Measurements from ENCODE around the gene PAK1IP1. TPM values are rescaled to one million over a fixed set of nuclear protein-coding genes. Genes with fewer than 3 reads are reported as not detected.
"Not testable (repeated sequence)": the region's sequence is repeated elsewhere in the genome, so short reads cannot be mapped to it uniquely, and the experiment has no call there.

Gene PAK1IP1
- total RNA-seq, 2 donors from 2014 or later: 9.0 to 14.9 TPM

DNA sequence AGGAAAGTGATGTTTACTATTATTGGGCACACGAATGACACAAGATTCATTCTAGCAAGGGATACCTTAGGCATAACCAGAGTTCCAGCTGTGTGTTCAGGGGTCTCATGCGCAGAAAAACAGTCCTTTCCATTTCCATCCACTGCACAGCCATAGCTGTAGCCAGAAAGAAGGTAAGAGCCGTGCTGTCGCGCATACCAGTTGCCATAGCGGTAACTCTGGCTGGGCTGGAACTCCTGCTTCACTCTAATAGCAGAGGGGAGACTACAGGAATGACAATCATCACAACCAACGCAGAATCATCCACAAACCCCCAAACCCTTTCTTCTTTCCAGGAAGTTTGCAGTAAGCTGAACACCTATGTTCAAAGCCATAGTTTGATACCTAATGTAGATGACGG is 7.9 kb upstream of the PAK1IP1 start:
- ATAC-seq: no peak
- DNase-seq: no peak
- intact Hi-C loops (cut with DNase I): no loop called here

DNA sequence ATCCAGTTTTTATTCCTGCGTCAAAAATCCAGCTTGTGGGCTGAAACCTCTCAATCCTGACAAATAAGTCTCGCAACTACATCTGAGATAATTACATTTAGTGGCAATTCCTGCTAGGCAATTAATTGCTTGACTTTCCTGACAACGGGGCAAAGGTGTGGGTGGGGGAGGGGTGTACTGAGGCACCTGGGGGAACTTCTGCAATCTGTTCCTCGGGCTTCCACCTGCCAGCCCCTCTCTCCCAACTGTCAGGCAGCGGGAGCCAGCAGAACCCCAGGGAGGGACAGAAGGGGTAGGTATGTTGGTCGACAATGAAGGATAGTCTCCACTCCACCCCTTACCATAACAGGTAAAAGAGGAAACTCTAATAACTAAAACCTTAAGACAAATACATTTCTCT is 7.2 kb upstream of the PAK1IP1 start:
- DNase-seq: no peak
- intact Hi-C loops (cut with DNase I): no loop called here
- ATAC-seq: no peak

DNA sequence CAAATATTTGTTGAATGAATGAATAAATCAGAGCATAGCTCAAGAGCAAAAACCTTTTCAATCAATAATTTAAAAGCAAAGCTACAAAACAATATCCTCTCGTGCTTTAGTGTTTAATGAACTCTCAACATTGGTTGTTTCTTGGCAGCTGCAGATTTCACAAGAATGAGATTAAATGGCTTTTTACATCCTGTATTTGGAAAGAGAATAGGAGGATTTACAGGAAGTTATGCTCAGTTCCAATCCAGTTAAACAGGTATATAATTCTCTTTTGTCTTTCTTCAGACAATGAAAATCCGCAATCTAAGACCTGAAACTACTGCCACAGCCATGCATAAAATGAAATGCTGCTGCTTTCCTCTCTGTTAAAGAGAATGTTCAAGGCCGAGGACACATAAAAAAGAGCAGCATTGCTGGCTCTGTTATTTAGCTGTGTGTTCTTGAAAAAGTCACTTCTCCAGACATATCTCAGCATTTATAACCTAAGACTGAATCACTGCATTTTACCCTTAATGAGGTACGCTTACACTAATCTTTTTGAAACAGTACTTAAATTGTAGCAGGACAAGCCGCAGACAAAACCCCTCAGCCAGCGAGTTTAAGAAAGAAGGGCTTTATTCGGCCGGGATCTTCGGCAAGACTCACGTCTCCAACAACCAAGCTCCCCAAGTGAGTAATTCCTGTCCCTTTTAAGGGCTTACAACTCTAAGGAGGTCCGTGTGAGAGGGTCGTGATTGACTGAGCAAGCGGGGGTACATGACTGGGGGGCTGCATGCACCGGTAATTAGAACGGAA is 3.9 kb upstream of the PAK1IP1 start:
- intact Hi-C loops (cut with DNase I): loop anchor here in 1 of 2 donors (5.0 kb wide), 1 partner anchor 179 kb away; no protein-coding TSS in a partner anchor
- DNase-seq (no peak), ATAC-seq (no peak)

DNA sequence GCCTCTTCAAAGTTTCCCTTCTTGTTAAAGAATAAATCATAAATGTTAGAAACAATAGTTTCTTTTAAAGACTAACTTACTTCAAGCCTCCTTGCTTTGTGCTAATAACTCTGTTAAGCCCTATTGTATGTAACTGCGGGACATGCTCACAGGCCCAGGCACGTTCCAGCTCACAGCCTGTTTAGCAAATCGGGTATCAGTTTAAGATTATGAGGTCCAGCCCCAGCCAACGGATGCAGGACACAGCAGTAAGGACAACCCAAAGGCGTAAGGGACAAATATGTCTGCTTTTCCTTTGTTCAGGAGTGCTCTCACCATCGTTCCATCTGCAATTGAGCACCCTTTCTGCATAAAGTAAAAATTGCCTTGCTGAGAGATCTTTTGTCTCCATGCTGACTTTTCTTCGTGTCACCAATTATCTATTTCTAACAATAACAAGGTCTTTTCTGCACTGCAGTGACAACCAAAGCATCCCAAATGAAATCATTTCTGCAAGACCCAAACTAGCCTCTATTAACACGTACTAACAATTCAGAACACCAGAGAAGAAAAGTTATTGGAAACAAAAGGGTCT is 1.7 kb upstream of the PAK1IP1 start:
- intact Hi-C loops (cut with DNase I): loop anchor here in 1 of 2 donors (5.0 kb wide), 1 partner anchor 181 kb away; no protein-coding TSS in a partner anchor
- no peak for ATAC-seq
- DNase-seq: no peak

DNA sequence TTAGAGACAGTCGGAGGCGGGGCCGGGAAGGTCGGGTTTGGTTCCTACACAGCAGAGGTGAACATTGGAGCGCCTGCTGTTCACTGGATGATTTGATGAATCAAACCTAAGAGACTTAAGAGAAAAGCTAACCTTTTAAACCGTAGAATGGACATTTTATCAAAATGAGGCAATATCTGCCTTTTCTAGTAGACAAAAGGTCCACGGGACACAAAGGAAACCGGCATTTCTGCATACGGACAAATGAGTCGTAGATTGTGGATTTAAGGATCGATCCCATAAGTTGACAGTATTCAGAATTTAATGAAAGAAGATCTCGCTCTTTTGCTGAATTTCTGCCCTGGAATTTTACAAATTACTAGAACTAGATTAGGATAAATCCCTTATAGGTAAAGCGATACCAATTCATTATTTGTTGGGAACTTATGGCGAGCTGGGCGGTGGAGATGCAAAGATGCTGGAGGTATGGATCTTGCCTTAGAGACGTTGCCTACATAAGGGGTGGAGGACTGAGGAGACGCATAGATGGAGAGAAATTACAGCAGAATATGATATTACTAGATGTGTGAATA is 400 bp downstream of the PAK1IP1 start:
- DNase-seq (no peak), ATAC-seq (no peak)
- intact Hi-C loops (cut with DNase I): loop anchor here in 1 of 2 donors (2.0 kb wide), 2 partner anchors 28 to 52 kb away; partner anchors contain the start of genes TMEM14B and TMEM14C

DNA sequence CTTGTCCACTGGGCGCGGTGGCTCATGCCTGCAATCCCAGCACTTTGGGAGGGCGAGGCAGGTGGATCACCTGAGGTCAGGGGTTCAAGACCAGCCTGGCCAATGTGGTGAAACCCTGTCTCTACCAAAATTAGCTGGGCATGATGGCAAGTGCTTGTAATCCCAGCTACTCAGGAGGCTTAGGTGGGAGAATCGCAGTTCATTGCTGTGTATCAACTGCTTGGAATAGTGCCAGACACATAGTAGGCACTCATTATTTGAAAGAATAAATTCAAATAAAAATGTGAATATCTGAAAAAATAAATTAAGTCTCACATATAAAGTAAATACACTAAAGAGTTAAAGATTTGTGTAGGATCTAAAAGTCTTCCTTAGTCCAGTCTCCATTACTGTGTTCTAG is 1.9 kb downstream of the PAK1IP1 start:
- DNase-seq: no peak
- ATAC-seq: no peak
- intact Hi-C loops (cut with DNase I): no loop called here

DNA sequence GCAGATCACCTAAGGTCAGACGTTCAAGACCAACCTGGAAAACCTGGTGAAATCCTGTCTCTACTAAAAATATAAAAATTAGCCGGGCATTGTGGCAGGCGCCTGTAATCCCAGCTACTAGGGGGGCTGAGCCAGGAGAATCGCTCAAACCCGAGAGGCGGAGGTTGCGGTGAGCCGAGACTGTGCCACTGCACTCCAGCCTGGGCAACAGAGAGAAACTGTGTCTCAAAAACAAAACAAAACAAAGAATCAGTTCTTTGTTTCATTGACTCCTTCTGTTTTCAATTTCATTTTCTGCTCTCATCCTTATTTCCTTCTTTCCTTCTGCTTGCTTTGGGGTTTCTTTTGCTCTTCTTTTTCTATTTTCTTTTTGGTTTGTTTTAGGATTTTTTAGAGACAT is 19.2 kb downstream of the PAK1IP1 start:
- DNase-seq (no peak), ATAC-seq (no peak)
- intact Hi-C loops (cut with DNase I): no loop called here

DNA sequence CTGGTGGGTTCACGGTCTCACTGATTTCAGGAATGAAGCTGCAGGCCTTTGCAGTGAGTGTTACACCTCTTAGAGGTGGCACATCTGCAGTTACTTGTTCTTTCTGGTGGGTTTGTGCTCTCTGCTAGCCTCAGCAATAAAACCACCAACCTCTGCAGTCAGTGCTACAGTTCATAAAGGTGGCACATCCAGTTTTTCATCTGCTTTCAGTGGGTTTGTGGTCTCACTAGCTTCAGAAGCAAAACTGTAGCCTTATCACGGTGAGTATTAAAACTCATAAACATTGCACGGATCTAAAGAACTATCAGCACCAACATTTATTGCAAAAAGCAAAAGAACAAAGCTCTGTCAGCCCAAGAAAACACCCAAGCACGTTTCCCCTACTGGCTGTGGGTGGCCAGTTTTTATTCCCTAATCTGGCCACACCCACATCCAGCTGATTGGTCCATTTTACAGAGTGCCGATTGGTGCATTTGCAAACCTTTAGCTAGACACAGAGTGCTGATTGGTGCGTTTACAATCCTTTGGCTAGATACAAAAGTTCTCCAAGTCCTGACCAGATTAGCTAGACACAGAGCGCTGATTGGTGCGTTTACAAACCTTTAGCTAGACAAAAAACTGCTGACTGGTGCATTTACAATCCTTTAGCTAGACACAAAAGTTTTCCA is 24.7 kb downstream of the PAK1IP1 start:
- DNase-seq: no peak
- intact Hi-C loops (cut with DNase I): no loop called here
- no peak for ATAC-seq

DNA sequence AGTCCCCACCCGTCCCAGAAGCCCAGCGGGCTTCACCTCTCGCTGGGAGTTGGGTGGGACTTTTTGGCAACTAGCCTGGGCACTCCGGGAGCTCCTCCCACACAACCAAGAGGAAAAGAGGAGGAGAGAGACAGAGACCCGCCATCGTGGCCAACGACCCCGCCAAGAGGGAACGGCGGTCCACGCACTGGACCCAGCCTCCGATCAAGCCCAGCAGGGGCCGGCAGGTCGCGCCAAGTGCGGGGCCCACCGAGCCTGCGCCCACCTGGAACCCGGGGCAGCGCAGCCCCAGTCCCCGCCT is 25.1 kb downstream of the PAK1IP1 start:
- peak in 1 of 2 donors; percentile 2 for ATAC-seq
- intact Hi-C loops (cut with DNase I): no loop called here
- peak; percentile 54 for DNase-seq

DNA sequence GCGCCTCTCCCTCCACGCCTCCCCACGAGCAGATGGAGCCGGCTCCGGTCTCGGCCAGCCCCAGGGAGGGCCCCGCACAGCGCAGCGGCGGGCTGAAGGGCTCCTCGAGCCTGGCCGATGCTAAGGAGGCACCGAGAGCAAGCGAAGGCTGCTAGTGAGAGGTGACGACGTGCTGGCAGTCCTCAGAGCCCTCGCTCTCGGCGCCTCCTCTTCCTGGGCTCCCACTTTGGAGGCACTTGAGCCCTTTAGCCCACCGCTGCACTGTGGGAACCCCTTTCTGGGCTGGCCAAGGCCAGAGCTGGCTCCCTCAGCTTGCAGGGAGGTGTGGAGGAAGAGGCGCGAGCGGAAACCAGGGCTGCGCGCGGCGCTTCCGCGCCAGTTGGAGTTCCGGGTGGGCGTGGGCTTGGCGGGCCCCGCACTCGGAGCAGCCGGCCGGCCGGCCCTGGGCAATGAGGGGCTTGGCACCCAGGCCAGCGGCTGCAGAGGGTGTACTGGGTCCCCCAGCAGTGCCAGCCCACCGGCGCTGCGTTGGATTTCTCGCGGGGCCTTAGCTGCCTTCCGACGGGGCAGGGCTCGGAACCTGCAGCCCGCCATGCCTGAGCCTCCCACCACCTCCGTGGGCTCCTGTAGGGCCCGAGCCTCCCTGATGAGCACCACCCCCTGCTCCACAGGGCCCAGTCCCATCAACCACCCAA is 25.6 kb downstream of the PAK1IP1 start:
- ATAC-seq (peak in 1 of 2 donors; percentile 23), DNase-seq (peak; percentile 66)
- intact Hi-C loops (cut with DNase I): no loop called here

DNA sequence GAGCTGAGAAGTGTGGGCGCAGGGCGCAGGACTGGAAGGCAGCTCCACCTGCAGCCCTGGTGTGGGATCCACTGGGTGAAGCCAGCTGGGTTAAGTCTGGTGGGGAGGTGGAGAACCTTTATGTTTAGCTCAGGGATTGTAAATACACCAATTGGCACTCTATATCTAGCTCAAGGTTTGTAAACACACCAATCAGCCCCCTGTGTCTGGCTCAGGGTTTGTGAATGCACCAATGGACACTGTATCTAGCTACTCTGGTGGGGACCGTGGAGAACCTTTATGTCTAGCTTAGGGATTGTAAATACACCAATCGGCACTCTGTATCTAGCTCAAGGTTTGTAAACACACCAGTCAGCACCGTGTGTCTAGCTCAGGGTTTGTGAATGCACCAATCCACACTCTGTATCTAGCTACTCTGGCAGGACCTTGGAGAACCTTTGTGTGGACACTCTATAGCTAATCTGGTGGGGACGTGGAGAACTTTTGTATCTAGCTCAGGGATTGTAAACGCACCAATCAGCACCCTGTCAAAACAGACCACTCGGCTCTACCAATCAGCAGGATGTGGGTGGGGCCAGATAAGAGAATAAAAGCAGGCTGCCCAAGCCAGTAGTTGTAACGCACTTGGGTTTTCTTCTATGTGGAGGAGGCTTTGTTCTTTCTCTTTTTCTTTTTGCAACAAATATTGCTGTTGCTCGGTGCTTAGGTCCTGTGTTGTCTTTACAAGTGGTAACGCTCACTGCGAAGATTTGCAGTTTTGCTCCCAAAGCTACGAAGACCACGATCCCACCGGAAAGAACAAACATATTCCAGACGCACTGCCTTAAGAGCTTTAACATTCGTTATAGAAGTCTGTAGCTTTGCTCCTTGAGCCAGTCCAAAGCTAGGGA is 26.4 kb downstream of the PAK1IP1 start:
- DNase-seq; intact Hi-C loops (cut with DNase I); ATAC-seq: not testable (repeated sequence)

DNA sequence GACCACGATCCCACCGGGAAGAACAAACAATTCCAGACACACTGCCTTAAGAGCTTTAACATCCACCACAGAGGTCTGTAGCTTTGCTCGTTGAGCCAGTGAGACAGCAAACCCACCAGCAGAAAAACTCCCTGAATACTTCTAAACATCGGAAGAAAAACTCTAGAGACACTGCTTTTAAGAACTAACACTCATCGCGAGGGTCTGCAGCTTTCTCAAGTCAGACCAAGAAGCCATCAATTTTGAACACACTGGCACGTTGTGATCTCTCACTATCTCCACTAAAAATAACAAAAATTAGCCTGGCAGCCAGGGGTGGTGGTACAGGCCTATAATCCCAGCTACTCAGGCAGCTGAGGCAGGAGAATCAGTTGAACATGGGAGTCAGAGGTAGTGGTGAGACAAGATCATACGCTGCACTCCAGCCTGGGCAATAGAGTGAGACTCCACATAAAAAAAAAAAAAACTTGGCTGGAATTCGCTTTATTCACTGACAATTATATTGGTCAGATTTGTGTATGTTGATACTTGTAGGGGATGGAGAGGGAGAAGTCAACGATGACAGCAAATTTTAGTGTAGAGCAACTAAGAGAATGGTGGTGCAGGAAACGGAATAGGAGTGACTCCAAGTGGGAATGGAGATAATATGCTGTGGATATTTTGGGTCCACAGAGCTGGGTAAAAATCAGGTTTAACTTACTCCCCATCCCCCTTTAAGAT is 27.2 kb downstream of the PAK1IP1 start:
- intact Hi-C loops (cut with DNase I): loop anchor here in 1 of 2 donors (2.0 kb wide), 1 partner anchor 27 kb away; the partner anchor contains the start of genes C6orf52 and PAK1IP1
- ATAC-seq (no peak), DNase-seq (no peak)

DNA sequence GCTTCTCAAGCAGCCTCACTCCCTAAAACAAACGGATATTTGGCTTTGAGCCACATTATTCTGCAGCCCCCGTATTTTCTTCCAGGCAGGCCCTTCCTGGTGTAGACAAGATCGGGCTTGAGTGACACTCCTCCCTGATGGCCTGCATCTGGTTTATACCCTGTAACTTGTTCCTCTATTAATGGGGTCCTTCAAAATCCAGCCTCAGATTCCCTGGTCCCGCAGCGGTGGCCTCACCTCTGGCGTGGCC is 27.7 kb downstream of the PAK1IP1 start:
- DNase-seq (no peak), ATAC-seq (no peak)
- intact Hi-C loops (cut with DNase I): loop anchor here in 1 of 2 donors (2.0 kb wide), 1 partner anchor 28 kb away; the partner anchor contains the start of genes C6orf52 and PAK1IP1

DNA sequence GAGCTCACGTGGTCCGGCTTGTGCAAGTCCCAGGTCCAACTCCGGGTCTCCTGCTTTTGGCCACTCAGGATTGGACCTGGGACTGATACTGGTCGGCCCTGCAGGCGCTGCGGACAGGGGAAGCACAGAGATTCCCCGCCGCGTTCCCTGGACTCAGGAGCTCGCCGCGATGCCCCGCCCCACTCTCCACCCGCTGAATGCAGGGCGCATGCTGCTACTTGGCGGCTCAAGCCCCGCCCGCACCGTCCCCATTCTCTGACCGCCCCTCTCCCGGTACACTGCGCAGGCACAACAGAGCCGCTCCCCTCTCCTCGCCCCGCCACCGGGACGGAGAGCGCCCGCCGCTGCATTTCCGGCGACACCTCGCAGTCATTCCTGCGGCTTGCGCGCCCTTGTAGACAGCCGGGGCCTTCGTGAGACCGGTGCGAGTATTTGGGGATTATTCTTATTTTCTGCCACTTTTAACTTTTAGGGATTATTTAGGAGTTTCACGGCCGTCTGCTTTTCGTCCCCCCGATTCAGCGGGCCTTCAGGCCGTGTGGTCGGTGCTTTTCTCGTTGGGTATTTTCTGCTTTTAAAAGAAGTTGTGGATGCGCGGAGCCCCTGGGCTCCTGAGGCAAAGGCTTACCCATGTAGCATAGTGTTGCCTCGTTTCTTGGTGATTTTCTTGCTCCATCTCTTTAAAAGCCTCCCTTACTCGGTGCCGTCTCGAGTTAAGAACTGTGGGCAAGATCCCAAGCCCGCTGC is 28.2 kb downstream of the PAK1IP1 start, which contains the start of gene TMEM14C:
TSS of gene TMEM14C (plus strand) at position 251 of the 747 bp plus-strand sequence. CDS start 1,544 bp downstream, outside the sequence.
- intact Hi-C loops (cut with DNase I): loop anchor here in 1 of 2 donors (1.0 to 2.0 kb wide), 2 partner anchors 24 to 28 kb away; partner anchors contain the start of genes C6orf52, PAK1IP1 and TMEM14B
- peak; percentile 100 for DNase-seq
- peak; percentile 98 to 99 for ATAC-seq

DNA sequence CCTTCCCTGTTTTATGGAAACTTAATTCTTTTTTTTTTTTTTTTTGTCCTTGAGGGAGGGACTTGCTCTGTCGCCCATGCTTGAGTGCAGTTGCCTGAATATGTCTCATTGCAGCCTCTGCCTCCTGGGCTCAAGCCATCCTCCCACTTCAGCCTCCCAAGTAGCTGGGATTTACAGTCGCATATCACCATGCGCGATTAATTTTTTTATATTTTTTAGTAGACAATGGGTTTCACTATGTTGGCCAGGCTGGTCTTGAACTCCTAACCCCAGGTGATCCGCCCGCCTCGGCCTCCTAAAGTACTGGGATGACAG is 28.8 kb downstream of the PAK1IP1 start:
- intact Hi-C loops (cut with DNase I): loop anchor here in 1 of 2 donors (1.0 to 2.0 kb wide), 2 partner anchors 24 to 29 kb away; partner anchors contain the start of genes C6orf52, PAK1IP1 and TMEM14B
- DNase-seq (no peak), ATAC-seq (peak in 1 of 2 donors; percentile 2)

DNA sequence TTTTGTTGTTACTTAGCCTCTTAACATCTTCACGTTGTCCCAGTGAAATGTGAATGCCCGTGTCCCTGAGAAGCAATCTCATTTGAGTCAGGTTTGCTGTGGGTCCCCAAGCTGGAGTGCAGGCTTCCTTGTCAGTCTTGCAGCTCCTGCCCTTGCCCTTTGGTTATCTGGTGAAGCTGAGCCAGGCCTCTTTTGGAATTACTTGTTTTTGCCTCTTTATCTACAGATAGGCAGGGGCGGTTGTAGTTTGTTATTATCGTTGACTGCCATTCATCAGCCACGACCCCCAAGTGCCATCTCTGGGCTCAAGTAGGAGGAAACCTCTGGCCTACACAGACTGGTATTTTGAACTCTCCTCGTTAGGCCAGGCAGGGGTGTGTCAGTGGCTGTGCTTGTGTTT is 30.3 kb downstream of the PAK1IP1 start:
- no peak for DNase-seq
- no peak for ATAC-seq
- intact Hi-C loops (cut with DNase I): no loop called here

DNA sequence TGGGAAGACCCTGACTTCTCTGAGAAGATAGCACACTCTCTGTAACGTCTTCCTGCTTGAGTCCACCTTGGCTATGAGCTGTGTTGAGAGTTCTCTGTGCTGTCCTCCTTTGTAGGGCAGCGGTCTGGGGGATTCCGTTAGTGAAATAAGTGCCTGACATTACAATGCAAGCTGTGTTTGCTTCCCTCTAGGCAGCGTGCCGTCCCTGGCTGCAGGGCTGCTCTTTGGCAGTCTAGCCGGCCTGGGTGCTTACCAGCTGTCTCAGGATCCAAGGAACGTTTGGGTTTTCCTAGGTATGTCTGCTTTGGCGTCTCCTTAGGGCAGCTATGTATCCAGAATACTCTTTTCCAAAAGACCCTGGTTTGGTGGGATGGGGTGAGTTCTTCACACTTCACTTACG is 30.9 kb downstream of the PAK1IP1 start:
- DNase-seq (no peak), ATAC-seq (no peak)
- intact Hi-C loops (cut with DNase I): no loop called here
